A673 (cell line): ENCODE measurements around the gene TM4SF1.

Source experiments
- CTCF ChIP-seq: fragments of 300-800, 200-600 bp; sonication (generic); conservative IDR thresholded peaks from 2 replicates; pipeline ENCODE4 v1.5.1; 2017; ENCODE audit warnings: low read depth, mild to moderate bottlenecking, antibody characterized with exemption, low read length, moderate library complexity, mixed read lengths
- EZH2 ChIP-seq: fragments of 200-600 bp; sonication (generic); IDR thresholded peaks from 2 replicates; pipeline ENCODE4 v1.6.1; 2017; ENCODE audit warnings: borderline replicate concordance, low read depth, mild to moderate bottlenecking, mixed read lengths, antibody characterized with exemption, low read length; ENCODE audit not compliant: poor library complexity, severe bottlenecking

DNA sequence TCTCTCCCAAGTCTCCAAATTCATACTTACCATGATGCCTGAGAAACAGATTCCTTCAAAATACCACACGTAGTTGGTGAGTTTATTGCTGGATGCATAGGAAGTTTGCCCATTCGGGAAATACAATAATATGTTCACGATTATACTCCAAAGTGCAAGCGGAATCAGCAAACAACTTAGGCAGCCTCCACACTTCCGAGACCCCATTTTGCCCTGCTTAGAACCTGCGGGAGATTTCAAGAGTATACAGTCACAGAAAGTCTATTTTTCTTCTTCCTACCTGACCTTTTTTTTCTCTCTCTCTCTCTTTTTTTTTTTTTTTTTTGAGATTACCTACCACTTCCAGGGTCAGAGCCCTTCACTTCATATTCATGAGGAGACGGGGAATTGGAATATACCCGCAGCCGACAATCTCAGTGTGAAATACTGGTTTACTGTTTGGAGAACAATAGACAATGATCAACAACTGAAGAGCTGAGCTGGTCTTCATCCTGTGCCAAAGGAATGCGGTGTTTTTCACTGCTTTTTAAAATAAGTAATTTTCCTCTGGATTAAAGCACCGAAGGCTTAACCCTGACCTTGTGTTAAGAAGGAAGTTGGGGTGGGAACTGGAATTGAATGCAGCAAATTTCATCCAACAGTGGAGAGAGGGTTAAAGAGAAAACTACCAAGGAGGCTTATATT is 44.1 kb downstream of the TM4SF1 start, which contains the start of gene TM4SF18:
- TF ChIP-seq CTCF (no peak), EZH2 (no peak)
